Embryonic facial prominence (tissue), 1 donor: ENCODE data around the gene USP7.
"Not testable (repeated sequence)": the region's sequence is repeated elsewhere in the genome, so short reads cannot be mapped to it uniquely, and the experiment has no call there.

Source experiments
- DNase-seq: peaks from one replicate; pipeline ENCODE4 v3.0.0-alpha.2; 2016; ENCODE audit errors: extremely low spot score

The USP7 gene

GRCh38 chr16:8878523-8878911, 85.2 kb downstream of the USP7 start:
- DNase-seq = no peak

DNA sequence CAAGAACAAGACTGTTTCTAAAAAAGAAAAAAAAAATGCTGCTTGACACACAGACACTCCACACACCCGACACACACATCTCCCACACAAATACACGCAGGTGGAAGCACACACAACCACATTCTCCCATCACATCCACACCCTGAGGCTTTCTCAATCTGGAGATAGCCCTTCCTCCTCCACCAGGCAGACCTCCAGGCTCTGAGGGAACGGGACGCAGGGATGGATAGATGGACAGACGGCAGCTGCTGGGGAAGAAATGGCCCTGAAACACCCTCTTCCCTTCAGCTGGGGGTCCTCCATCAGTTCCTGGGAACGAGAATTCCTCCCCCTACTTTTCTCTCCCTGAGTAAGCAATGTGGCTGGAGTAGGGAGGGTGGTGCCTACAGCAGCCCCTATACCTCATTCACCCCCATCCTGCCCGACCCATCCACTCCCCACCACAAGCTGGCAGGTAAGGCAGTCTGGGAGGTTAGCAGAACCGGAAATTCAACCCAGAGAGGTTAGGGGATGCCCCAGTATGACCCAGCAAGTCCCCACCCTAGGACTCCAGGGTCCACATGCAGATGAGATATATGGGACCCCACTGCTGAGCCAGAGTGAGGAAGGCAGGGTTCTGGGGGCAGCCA, 85.7 kb downstream of the USP7 start:
- no peak for DNase-seq

GRCh38 chr16:8875317-8875716, 88.4 kb downstream of the USP7 start:
- not testable (repeated sequence) for DNase-seq

GRCh38 chr16:8874388-8874787, 89.3 kb downstream of the USP7 start:
- peak; percentile 34 for DNase-seq

GRCh38 chr16:8873866-8874195, 89.9 kb downstream of the USP7 start:
- not testable (repeated sequence) for DNase-seq

DNA sequence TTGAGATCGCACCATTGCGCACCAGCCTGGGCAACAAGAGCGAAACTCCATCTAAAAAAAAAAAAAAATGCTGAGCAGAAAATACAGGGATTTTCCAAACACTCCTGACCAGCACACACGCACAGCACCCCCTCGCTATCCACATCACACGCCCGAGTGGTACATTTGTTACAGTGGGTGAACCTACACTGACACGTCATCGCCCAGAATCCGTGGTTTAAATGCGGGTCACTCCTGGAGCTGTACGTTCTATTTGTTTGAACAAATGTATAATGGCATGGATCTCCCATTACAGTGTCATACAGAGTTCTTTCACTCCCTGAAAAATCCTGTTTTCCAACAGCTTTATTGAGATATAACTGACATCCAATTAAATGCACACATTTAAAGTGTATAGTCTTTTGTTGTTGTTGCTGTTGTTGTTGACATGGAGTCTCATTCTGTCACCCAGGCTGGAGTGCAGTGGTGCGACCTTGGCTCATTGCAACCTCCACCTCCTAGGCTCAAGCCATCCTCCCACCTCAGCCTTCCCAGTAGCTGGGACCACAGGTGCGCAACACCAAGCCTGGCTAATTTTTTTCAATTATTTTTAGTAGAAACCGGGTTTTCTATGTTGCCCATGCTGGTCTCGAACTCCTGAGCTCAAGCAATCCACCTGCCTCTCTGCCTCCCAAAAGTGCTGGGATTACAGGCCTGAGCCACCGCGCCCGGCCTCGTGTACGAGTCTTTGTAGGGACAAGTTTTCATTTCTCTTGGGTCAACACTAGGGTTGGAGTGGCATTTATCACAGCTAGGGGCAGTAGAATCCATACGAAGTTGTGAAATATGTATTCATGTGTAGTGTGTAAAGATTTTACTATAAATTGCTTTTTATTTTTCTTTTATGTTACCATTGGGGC, 90.5 kb downstream of the USP7 start:
- no peak for DNase-seq

DNA sequence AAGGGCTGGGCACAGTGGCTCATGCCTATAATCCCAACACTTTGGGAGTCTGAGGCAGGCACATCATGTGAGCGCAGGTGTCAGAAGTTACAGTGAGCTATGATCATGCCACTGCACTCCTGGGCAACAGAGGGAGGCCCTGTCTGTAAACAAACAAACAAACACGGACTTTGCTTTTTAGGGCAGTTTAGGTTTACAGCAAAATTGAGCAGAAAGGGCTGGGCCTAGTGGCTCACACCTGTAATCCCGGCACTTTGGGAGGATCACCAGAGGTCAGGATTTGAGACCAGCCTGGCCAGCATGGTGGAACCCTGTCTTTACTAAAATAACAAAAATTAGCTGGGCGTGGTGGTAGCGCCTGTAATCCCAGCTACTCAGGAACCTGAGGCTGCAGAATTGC, 91.6 kb downstream of the USP7 start:
- DNase-seq = no peak

DNA sequence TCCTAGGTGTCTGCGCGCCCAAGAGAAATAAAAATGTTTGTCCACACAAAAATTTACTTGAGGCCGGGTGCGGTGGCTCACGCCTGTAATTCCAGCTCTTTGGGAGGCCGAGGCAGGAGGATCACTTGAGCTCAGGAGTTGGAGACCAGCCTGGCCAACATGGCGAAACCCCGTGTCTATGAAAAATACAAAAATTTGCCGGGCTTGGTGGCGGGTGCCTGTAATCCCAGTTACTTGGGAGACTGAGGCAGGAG, 93.8 kb downstream of the USP7 start:
- not testable (repeated sequence) for DNase-seq

DNA sequence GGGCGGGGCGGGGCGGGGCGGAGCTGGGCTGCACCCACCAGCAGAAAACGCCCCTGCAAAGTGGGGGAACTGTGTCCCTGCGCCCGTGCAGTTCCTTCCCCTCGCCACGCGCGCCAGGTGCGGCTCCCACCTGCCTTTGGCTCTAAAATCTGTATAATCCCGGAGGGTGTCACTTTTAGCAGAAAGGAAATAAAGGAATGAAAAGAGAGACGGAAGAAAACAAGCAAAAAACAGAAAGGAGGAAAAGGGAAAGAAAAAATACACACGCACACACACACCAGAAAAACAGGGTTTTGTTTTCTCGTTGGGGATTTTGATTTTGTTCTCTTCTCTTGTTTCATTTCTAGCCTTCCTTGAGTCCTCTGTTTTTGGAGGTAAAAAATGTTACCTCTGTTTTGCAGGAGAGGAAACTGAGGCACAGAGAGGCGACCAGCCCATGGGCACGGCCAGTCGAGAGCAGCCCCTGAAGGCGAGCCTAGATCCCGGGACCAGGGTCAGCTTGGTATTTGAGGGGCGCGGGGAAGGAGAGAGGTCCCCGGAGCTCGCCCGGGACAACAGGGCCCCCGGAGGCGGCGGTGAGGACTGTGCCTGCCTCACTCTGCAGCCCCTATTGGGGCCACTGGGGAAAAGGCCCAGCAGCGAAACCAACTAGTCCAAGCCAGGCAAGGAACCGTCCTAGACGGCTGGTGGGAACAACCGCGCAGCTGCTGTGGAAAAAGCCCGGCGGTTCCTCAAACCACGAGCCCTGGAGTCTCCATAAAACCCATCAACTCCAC, 94.3 kb downstream of the USP7 start:
- DNase-seq = peak; percentile 13

GRCh38 chr16:8868416-8869211, 95.1 kb downstream of the USP7 start, which contains the start of gene CARHSP1:
TSS of gene CARHSP1 (minus strand) at chr16:8869006. CDS start at chr16:8859328, 9,678 bp downstream.
- peak; percentile 73 for DNase-seq

DNA sequence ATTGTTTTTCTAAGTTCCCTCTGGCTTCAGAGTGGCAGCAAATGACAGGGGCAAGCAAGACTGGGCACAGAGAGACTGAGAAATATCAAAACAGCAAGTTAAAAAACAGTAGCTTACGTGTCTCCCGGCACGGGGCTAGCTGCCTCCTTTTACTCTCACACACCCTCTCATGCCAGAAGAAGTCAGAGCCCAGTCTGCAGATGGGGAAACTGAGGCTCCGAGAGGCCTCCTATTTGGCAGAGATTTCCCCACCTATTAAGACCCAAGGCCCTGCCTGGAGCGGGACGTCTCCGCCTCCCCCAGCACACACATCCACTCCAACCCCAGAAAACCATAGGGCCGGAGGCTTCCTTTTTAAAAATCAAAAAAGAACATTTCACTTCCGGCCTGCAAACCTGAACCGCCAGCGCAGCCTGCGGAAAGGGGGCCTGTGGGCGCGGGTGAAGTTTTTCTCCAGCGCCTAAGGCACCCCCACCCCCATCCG, 95.7 kb downstream of the USP7 start:
- DNase-seq = no peak

GRCh38 chr16:8867216-8867931, 96.3 kb downstream of the USP7 start:
- no peak for DNase-seq

DNA sequence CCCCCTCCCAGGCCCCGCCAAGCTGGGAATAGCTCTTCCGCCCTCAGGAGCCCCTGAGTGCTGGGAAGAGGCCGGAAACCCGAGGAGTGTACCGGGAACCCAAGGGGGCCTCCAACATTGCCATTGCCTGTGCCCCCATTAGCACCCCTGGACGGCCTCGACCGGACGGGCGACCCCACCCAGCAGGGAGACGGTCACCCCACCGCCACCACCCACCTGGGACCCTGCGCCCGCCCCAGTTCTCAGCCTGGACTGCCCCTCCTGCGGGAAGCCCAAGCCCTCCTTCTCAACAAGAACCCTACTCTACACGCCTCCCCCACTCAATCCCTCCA, 96.9 kb downstream of the USP7 start:
- DNase-seq = peak; percentile 10

- no peak for DNase-seq
These were observed 97.4 kb downstream of the USP7 start for GRCh38 chr16:8866118-8866883.

DNA sequence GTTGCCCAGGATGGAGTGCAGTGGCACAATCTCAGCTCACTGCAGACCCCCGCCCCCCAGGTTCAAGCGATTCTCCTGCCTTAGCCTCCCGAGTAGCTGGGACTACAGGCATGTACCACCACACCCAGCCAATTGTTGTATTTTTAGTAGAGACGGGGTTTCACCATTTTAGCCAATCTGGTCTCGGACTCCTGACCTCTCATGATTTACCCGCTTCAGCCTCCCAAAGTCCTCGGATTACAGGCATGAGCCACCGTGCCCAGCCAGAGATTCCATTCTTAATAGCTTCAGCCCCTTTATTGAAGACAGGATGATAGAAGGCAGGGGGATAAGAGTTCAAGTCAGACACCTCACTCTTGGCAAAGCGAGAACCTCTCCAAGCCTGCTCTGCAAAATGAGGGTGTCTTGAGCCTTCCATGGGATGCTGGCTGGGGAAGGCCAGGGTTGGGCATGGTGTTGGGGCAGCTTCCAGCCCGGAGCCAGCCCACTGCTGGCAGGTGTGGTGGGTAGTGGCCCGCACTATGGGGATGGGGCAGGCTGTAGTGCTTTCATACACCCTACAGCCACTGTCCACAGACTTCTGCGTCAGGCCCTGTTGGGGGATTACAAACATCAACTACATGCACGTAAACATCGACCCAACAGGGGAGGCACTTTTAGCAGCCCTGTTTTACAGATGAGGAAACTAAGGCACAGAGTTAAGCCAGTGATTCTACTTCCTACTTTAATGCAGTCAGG, 98.4 kb downstream of the USP7 start:
- no peak for DNase-seq

GRCh38 chr16:8864480-8865110, 99.1 kb downstream of the USP7 start:
- DNase-seq = no peak

- no peak for DNase-seq
These were observed 99.9 kb downstream of the USP7 start for GRCh38 chr16:8863594-8864424.
